Activated B cell treated with CpG ODN at 0.5 μM for 24 hours (primary cell): Measurements from ENCODE around the gene HOMER1. TPM values are rescaled to one million over a fixed set of nuclear protein-coding genes. Genes with fewer than 3 reads are reported as not detected.

Experiments used
- ATAC-seq: fragments of 200-7000 bp; cut with Tn5 transposase; one replicate; pipeline ENCODE4 v1.10.0; 2021; ENCODE audit warnings: low read depth, mild to moderate bottlenecking, moderate library complexity
- CTCF ChIA-PET: fragments of 350-600 bp; sonication (Branson Sonifier 250); formaldehyde crosslinking; loops from one replicate; lab custom pipeline; 2021; ENCODE audit warnings: antibody characterized with exemption; lab: Charles Lee
- POLR2A ChIA-PET: fragments of 350-600 bp; sonication (Branson Sonifier 250); formaldehyde crosslinking; loops from one replicate; lab custom pipeline; 2021; ENCODE audit warnings: antibody characterized with exemption; lab: Charles Lee
- DNase-seq: peaks from one replicate; pipeline ENCODE4 v3.0.0; 2022
- H3K27ac Mint-ChIP-seq: one replicate; pipeline ENCODE4 v1.8.0; 2020; ENCODE audit warnings: mixed read lengths
- H3K27me3 Mint-ChIP-seq: one replicate; pipeline ENCODE4 v1.8.0; 2021; ENCODE audit warnings: mixed read lengths
- H3K36me3 Mint-ChIP-seq: one replicate; pipeline ENCODE4 v1.8.0; 2021; ENCODE audit warnings: low read depth, mixed read lengths
- H3K4me1 Mint-ChIP-seq: one replicate; pipeline ENCODE4 v1.8.0; 2021; ENCODE audit warnings: mixed read lengths
- H3K4me3 Mint-ChIP-seq: one replicate; pipeline ENCODE4 v1.8.0; 2020; ENCODE audit warnings: mild to moderate bottlenecking, mixed read lengths
- H3K9me3 Mint-ChIP-seq: one replicate; pipeline ENCODE4 v1.8.0; 2020; ENCODE audit warnings: mixed read lengths
- CTCF ChIP-seq: fragments of 200-600 bp; IDR thresholded peaks from one replicate; pipeline ENCODE4 v1.8.0; 2022; ENCODE audit warnings: antibody characterized with exemption, mild to moderate bottlenecking
- intact Hi-C: fragments of 100-400 bp; cut with micrococcal nuclease; formaldehyde crosslinking; loops from one replicate; pipeline ENCODE4 v1.15.1; 2024
- total RNA-seq: library from RNA; stranded (reverse); gene quantifications from 2 replicates; pipeline ENCODE4 v1.2.3, GENCODE V29; 2022

Gene HOMER1
- total RNA-seq, 1 donor from 2014 or later, result 3.2 TPM

GRCh38 chr5:79491690-79492317, 22.1 kb downstream of the HOMER1 start:
- H3K27me3 Mint-ChIP-seq, result peaks cover 1% of the 10 kb centered on the region
- H3K4me1 Mint-ChIP-seq, result no peaks in the 10 kb centered on the region
- H3K27ac Mint-ChIP-seq, result no peak overlapping the region
- CTCF ChIA-PET, result no interaction called here
- H3K4me3 Mint-ChIP-seq, result no peak overlapping the region
- POLR2A ChIA-PET, result no interaction called here
- intact Hi-C loops, result no loop called here
- no peaks in the 10 kb centered on the region for H3K9me3 Mint-ChIP-seq
- no peak for DNase-seq
- no peak for TF ChIP-seq CTCF
- no peaks in the 10 kb centered on the region for H3K36me3 Mint-ChIP-seq
- ATAC-seq, result no peak

- H3K4me3 Mint-ChIP-seq, result no peak overlapping the region
- no peak for TF ChIP-seq CTCF
- no peaks in the 10 kb centered on the region for H3K36me3 Mint-ChIP-seq
- no peak for ATAC-seq
- no peak for DNase-seq
- intact Hi-C loops, result no loop called here
- H3K27me3 Mint-ChIP-seq, result no peaks in the 10 kb centered on the region
- ChIA-PET CTCF (no interaction called here), POLR2A (no interaction called here)
- no peaks in the 10 kb centered on the region for H3K4me1 Mint-ChIP-seq
- H3K9me3 Mint-ChIP-seq, result no peaks in the 10 kb centered on the region
- H3K27ac Mint-ChIP-seq, result no peak overlapping the region
Observed at GRCh38 chr5:79490323-79490936, 23.5 kb downstream of the HOMER1 start.

GRCh38 chr5:79489773-79490172, 24.2 kb downstream of the HOMER1 start:
- H3K4me3 Mint-ChIP-seq, result no peak overlapping the region
- CTCF ChIA-PET, result no interaction called here

GRCh38 chr5:79488775-79489174, 25.2 kb downstream of the HOMER1 start:
- TF ChIP-seq CTCF, result no peak

More at GRCh38 chr5:79489773-79490172, 24.2 kb downstream of the HOMER1 start:
- Mint-ChIP-seq H3K27ac (no peak overlapping the region), H3K27me3 (no peaks in the 10 kb centered on the region), H3K4me1 (no peaks in the 10 kb centered on the region), H3K36me3 (no peaks in the 10 kb centered on the region), H3K9me3 (no peaks in the 10 kb centered on the region)
- TF ChIP-seq CTCF, result no peak
- DNase-seq, result no peak
- POLR2A ChIA-PET, result no interaction called here
- ATAC-seq, result no peak
- intact Hi-C loops, result no loop called here

GRCh38 chr5:79488058-79488457, 25.9 kb downstream of the HOMER1 start:
- Mint-ChIP-seq H3K9me3 (no peaks in the 10 kb centered on the region), H3K27me3 (no peaks in the 10 kb centered on the region), H3K36me3 (peaks cover 2% of the 10 kb centered on the region), H3K4me1 (no peaks in the 10 kb centered on the region), H3K27ac (no peak overlapping the region), H3K4me3 (no peak overlapping the region)
- DNase-seq (no peak), ATAC-seq (no peak)
- intact Hi-C loops, result no loop called here
- POLR2A ChIA-PET, result no interaction called here
- TF ChIP-seq CTCF, result no peak
- CTCF ChIA-PET, result no interaction called here

More at GRCh38 chr5:79488775-79489174, 25.2 kb downstream of the HOMER1 start:
- ChIA-PET CTCF (no interaction called here), POLR2A (no interaction called here)
- H3K4me3 Mint-ChIP-seq, result no peak overlapping the region
- intact Hi-C loops, result no loop called here
- H3K9me3 Mint-ChIP-seq, result no peaks in the 10 kb centered on the region
- H3K27ac Mint-ChIP-seq, result no peak overlapping the region
- DNase-seq (no peak), ATAC-seq (no peak)
- H3K4me1 Mint-ChIP-seq, result no peaks in the 10 kb centered on the region
- H3K27me3 Mint-ChIP-seq, result no peaks in the 10 kb centered on the region
- no peaks in the 10 kb centered on the region for H3K36me3 Mint-ChIP-seq
